Neuron (in vitro differentiated cells): Measurements from ENCODE around the gene INO80.
"Not testable (repeated sequence)": the region's sequence is repeated elsewhere in the genome, so short reads cannot be mapped to it uniquely, and the experiment has no call there.

Experiments
- H2AFZ ChIP-seq: one replicate; pipeline ENCODE4 v1.6.1; 2013; ENCODE audit warnings: low read depth, mild to moderate bottlenecking, inconsistent platforms, low read length, moderate library complexity
- H3K27me3 ChIP-seq: one replicate; pipeline ENCODE4 v1.6.1; 2013; ENCODE audit warnings: low read length; ENCODE audit not compliant: insufficient read depth
- H3K36me3 ChIP-seq: one replicate; pipeline ENCODE4 v1.6.1; 2013; ENCODE audit warnings: low read length; ENCODE audit not compliant: insufficient read depth
- H3K4me1 ChIP-seq: one replicate; pipeline ENCODE4 v1.6.1; 2013; ENCODE audit warnings: low read length; ENCODE audit not compliant: insufficient read depth
- H3K4me3 ChIP-seq: 2 replicates; pipeline ENCODE4 v1.5.1; 2013; ENCODE audit warnings: mild to moderate bottlenecking, low read length, moderate library complexity
- H3K9me3 ChIP-seq: one replicate; pipeline ENCODE4 v1.6.1; 2013; ENCODE audit warnings: low read length

The INO80 gene

DNA sequence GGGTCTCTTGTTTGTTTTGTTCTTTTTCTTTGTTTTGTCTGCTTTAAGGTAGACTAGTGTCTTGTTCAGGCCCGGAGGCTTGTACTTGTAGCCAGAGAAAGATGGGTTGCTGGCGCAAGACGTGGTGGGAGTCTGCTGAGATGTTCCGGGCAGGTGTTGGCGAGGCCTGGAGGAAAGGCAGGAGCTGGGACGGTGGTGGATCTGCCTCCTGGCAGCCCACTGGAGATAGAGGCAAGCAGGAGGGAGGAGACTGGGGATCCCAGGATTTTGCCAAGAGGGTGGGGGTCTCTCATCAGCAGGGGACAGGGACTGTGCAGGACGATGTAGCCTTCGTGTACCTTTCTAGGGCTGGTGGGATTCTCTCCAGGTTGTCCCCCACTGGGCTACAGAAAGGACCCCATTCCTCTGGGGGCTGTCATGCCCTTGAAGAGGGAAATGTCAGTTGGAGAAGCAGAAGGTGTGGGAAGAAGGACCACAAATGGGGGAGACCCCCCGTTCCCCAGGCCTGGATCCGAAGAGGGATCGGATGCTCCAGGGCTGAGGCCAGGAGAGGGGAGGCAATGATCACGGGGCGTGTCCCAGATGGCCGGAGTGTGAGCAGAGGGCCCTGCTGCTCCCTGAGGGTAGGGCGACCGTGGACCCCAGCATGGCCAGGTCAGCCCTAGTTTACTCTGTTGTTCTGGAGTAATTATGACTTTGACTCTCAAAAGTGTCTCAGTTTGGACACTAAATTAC lies 155.8 kb downstream of the INO80 start:
- no peaks in the 10 kb centered on the region for H3K36me3 ChIP-seq
- no peak overlapping the region for H2AFZ ChIP-seq
- peaks cover 2% of the 10 kb centered on the region for H3K9me3 ChIP-seq
- no peak overlapping the region for H3K4me3 ChIP-seq
- H3K27me3 ChIP-seq, result no peaks in the 10 kb centered on the region
- peaks cover 4% of the 10 kb centered on the region for H3K4me1 ChIP-seq

DNA sequence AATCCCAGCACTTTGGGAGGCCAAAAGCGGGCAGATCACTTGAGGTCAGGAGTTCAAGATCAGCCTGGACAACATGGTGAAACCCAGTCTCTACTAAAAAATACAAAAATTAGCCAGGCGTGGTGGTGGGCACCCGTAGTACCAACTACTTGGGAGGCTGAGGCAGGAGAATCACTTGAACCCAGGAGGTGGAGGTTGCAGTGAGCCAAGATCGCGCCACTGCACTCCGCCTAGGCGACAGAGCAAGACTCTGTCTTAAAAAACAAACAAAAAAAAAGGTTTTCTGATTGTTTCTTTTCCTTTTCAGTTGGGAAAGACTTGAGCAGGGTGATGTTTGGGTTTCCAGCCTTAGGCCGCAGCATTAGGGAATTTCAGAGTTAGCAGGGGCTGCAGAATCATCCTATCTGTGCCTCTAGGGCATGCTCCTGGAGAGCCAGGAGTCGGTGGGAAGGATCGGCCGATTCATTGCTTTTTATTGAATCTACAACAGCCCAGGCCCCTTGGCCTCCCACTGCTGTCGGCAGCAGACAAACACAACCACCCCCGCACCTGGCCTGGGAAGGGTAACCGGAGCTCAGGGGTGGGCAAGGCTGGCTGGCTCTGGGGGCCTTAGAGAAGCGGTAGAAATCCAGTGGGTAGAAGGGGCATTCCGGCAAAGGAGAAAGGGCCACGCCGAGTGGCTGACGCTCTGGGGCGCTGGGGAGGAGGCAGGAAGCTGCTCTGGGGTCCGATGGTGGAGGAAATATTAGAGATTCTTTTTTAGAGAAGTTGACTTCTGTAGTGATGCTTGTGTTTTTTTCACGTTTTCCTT lies 156.5 kb downstream of the INO80 start:
- Histone ChIP-seq H3K27me3 (no peaks in the 10 kb centered on the region), H3K36me3 (no peaks in the 10 kb centered on the region), H3K4me1 (peaks cover 4% of the 10 kb centered on the region), H2AFZ (no peak overlapping the region), H3K4me3 (no peak overlapping the region), H3K9me3 (peaks cover 2% of the 10 kb centered on the region)

- H3K27me3 ChIP-seq, result no peaks in the 10 kb centered on the region
- H3K4me3 ChIP-seq, result no peak overlapping the region
- H3K36me3 ChIP-seq, result no peaks in the 10 kb centered on the region
- peaks cover 2% of the 10 kb centered on the region for H3K9me3 ChIP-seq
- H3K4me1 ChIP-seq, result peaks cover 4% of the 10 kb centered on the region
- no peak overlapping the region for H2AFZ ChIP-seq
These were observed 157.4 kb downstream of the INO80 start for GRCh38 chr15:40958723-40959122.

DNA sequence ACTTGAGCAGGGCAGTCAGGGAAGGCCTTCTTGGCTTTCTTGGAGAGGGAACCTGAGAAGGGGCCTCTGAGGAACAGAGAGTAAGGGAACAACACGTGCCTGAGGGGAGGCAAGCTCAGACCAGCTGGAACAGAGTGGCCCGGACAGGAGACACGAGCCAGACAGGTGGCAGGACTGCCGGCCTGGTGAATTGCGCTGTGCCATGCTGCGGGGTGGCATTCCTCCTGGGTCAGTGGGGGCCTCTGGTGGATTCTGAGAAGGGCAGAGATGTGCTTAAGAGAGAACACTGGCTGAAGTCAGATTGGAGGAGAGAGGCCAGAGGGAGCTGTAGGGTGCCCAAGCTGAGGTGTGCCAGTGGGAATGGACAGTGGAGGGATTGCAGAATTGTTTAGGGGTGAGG lies 157.9 kb downstream of the INO80 start:
- Histone ChIP-seq H2AFZ (no peak overlapping the region), H3K4me3 (no peak overlapping the region), H3K36me3 (no peaks in the 10 kb centered on the region), H3K4me1 (peaks cover 4% of the 10 kb centered on the region), H3K27me3 (peaks cover 3% of the 10 kb centered on the region), H3K9me3 (peaks cover 2% of the 10 kb centered on the region)

GRCh38 chr15:40957581-40958051 lies 158.5 kb downstream of the INO80 start:
- peaks cover 3% of the 10 kb centered on the region for H3K27me3 ChIP-seq
- H3K36me3 ChIP-seq, result no peaks in the 10 kb centered on the region
- no peak overlapping the region for H2AFZ ChIP-seq
- peaks cover 4% of the 10 kb centered on the region for H3K4me1 ChIP-seq
- H3K9me3 ChIP-seq, result no peaks in the 10 kb centered on the region
- H3K4me3 ChIP-seq, result no peak overlapping the region

DNA sequence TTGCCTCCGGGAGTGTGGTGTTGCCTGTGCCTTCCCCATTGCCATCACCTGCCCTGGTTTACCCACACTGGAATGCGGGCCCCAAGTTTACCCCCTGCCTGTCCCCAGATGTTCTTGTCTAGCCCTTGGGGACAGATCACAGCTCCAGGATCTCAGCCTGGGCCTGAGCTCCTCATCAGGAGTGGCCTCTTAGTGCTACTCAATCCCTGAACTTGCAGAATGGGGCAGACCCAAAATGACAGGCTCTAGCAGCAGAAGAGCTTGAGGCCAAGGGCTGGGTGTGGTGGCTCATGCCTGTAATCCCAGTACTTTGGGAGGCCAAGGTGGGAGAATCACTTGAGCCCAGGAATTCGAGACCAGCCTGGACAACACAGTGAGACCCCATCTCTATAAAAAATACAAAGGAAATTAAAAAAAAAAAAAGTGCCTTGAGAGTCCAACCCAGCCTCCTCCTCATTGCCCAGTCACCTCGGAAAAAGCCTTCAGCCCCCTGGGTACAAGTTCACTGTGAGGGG lies 159.0 kb downstream of the INO80 start:
- H2AFZ ChIP-seq, result no peak overlapping the region
- H3K4me3 ChIP-seq, result no peak overlapping the region
- H3K27me3 ChIP-seq, result peaks cover 3% of the 10 kb centered on the region
- H3K36me3 ChIP-seq, result no peaks in the 10 kb centered on the region
- peaks cover 4% of the 10 kb centered on the region for H3K4me1 ChIP-seq
- H3K9me3 ChIP-seq, result no peaks in the 10 kb centered on the region

- Histone ChIP-seq H2AFZ (no peak overlapping the region), H3K4me1 (peaks cover 4% of the 10 kb centered on the region), H3K36me3 (no peaks in the 10 kb centered on the region), H3K4me3 (no peak overlapping the region), H3K27me3 (peaks cover 3% of the 10 kb centered on the region), H3K9me3 (no peaks in the 10 kb centered on the region)
These were observed 159.5 kb downstream of the INO80 start for GRCh38 chr15:40956541-40956982.

DNA sequence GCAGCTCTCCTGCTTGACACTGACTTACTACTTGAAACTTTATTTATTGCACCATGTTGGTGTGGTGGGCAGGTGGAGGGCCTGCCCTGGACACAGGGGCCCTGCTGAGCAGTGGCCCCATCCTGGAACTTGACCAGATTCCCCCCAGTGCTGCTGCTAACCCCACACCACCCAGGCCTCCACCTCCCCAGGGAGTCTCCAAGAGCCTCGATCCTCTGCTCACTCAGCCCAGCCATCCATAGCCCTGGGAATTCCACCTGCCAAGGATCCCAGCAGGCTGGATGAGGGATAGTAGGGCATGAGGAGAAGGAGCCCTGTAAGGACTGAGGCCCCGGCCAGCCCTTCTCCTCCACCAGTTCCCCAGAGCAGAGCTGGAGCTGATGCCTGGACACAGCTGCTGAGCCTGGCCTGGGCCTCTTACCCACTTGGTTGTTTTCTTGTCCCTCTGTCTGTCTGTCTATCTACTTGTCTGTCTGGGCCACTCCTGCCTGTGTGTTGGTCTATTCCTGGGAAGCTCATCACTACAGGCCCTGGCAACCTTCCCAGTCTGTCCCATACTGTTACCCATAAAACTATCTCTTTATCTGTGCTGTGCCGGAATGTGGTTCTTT lies 160.0 kb downstream of the INO80 start:
- H3K27me3 ChIP-seq, result peaks cover 3% of the 10 kb centered on the region
- H3K9me3 ChIP-seq, result no peaks in the 10 kb centered on the region
- H2AFZ ChIP-seq, result no peak overlapping the region
- no peaks in the 10 kb centered on the region for H3K36me3 ChIP-seq
- no peak overlapping the region for H3K4me3 ChIP-seq
- H3K4me1 ChIP-seq, result peaks cover 4% of the 10 kb centered on the region

- Histone ChIP-seq H3K9me3 (no peaks in the 10 kb centered on the region), H3K4me3 (no peak overlapping the region), H3K4me1 (peaks cover 4% of the 10 kb centered on the region), H3K27me3 (peaks cover 3% of the 10 kb centered on the region), H3K36me3 (no peaks in the 10 kb centered on the region), H2AFZ (no peak overlapping the region)
These were observed 160.8 kb downstream of the INO80 start for GRCh38 chr15:40955141-40955903.

DNA sequence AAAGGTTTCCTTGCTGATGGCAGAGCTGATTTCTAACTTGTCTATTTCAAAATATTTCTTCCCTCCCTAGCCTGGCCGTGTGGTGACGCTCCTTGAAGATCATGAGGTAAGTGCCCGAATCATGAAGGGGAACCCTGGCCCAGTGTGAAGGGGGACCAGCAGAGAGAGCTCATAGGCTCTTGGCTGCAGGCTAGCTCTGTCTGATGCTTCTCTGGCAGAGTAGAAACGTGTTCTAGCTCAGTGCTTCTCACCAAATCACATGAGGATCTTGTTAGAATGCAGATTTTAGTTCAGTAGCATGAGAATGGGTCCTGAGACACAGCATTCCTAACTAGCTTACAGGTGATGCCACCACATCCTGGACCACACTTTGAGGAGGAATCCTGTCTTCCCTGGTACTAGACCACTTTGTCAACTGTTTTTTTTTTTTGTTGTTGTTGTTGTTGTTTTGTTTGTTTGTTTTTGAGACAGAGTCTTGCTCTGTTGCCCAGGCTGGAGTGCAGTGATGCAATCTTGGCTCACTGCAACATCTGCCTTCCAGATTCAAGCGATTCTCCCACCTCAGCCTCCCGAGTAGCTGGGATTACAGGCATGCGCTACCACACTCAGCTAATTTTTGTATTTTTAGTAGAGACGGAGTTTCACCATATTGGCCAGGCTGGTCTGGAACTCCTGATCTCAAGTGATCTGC lies 161.8 kb downstream of the INO80 start:
- H3K36me3 ChIP-seq, H3K9me3 ChIP-seq, H3K27me3 ChIP-seq, H3K4me1 ChIP-seq: not testable (repeated sequence)
- H3K4me3 ChIP-seq, result peak overlapping the region; percentile 58
- peak overlapping the region; percentile 86 for H2AFZ ChIP-seq

DNA sequence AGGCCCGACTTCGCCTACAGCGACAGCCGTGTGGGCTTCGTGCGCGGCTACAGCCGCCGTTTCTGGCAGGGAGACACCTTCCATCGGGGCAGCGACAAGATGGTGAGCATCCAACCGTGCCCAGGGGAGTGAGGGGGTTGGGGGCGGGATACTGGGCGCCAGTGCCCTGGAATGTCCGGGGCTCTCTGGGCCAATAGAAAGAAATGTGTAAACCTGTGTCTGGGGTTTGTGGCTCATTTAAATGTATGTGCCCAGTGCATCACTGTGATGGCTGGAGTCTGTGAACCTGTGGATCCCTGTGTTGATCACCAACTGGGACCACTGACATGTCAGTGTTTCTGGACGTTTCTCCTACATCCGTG lies 162.4 kb downstream of the INO80 start:
- Histone ChIP-seq H2AFZ (peak overlapping the region; percentile 86), H3K9me3 (no peaks in the 10 kb centered on the region), H3K27me3 (peaks cover 13% of the 10 kb centered on the region), H3K4me3 (peak overlapping the region; percentile 58), H3K36me3 (no peaks in the 10 kb centered on the region), H3K4me1 (no peaks in the 10 kb centered on the region)
